Bone marrow (tissue), 2 donors: Measurements from ENCODE around the gene ERBB4.

ENCODE experiments used
- DNase-seq, 2 donors: peaks; one replicate each; lab custom pipeline; 2025; lab: John Stamatoyannopoulos, UW

Gene ERBB4

DNA sequence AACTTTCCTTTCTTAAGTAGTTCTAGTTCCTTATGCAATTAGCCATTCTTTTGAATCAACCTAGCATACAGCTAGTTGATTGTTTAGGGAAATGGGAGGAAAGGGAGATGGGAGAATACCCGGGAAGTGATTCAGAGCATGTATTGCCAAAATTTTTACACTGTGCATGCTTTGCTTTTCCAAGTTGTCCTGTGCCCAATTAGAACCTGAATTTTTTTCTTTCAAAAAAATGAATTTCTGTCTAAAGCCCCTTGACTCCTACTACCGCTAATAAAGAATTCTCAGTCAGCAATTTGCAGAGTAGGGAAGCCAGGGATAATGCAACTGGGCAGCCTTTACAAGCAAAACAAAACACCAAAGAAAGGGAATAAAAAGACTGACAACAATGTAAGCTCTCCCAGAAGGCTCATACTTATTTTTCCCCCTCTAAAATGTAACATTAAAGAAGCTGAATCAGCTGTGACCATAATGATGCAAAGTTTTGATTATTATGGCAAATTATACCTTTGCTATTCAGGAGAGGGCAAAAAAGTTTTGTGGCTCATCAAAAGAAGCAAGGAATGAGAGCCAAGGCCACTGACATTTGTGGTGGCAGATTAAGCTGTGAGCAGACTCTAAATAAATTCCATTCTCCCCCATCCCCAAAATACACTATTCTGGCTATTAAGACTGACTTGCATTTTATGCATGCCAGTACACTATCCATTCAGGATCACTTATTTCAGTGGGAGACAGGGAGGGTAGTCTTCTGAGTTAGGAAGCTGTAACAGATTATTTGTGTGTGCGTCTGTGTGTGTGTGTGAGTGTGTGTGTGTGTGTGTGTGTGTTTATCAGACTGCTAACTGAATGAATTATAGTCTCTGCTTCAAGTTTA, 174.3 kb downstream of the ERBB4 start:
- no peak for DNase-seq

DNA sequence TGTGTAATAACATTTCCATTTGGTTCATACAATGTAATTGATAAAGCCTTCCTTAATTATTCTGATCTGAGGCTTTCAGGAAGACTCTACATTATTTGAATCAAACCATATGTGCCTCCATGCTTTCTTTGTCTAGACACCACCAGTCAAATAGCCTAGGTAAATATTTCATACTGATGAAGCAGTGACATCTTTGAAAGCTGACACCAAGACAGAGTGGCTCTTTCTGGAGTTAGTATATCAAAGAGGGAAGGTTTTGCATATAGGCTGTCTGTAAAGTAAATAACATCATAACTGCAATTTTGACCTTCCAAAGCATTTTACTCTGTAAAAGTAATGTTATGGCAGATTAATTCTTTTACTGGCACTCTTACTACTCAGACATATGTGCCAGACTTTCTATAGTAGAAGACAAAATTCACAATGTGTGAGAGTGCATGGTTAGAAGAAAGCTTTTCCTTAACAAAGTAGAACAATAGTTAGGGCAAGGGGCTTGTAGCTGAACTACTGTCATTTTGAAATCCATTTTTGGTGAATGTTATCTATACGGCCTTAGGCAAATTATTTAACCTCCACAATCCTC, 177.3 kb downstream of the ERBB4 start:
- DNase-seq: no peak

GRCh38 chr2:212360068-212360460, 178.5 kb downstream of the ERBB4 start:
- DNase-seq: no peak

GRCh38 chr2:212359425-212360067, 179.1 kb downstream of the ERBB4 start:
- DNase-seq: no peak

DNA sequence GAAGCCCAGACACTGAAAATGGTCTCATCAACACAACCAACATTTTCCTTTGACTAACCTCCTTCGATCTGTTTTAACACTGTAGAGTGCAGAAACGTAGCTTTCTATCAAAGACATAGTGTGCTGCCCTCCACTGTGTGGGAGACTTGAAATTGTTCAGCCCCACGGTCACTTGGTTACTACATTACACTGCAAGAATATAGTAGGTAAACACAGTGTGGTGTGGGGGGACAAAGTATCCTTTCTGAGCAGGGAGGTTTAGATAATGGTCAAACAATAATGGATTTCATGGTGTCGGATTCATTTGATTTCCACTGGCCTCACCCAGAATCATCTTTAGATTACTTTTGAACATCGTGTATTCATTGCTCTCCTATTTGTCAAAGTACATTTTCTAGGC, 181.0 kb downstream of the ERBB4 start:
- DNase-seq: no peak

GRCh38 chr2:212354382-212354781, 184.2 kb downstream of the ERBB4 start:
- no peak for DNase-seq

- DNase-seq: no peak
These were observed 190.1 kb downstream of the ERBB4 start for GRCh38 chr2:212348501-212348900.

- DNase-seq: no peak
These were observed 191.7 kb downstream of the ERBB4 start for GRCh38 chr2:212346865-212347264.

- no peak for DNase-seq
These were observed 192.6 kb downstream of the ERBB4 start for GRCh38 chr2:212345966-212346365.

- no peak for DNase-seq
These were observed 194.5 kb downstream of the ERBB4 start for GRCh38 chr2:212344131-212344530.

DNA sequence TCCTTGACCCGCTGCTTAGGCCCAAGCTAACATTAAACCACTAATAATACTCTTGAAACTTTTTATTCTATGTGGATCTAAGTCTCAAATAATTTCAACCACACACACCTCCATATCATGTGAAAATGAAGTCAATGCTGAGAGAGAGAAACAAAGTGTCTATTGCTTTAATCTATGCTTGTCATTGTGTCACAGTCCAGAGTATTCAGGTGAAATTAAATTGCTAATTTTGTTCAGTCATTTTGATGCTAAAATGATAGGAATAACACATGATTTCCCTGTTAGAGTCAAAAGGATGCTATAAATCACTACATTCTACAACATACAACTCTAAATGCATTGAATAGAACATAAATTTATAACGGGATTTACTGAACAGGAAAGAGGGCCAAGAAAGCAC, 195.4 kb downstream of the ERBB4 start:
- no peak for DNase-seq

GRCh38 chr2:212337486-212338343, 200.9 kb downstream of the ERBB4 start:
- no peak for DNase-seq

DNA sequence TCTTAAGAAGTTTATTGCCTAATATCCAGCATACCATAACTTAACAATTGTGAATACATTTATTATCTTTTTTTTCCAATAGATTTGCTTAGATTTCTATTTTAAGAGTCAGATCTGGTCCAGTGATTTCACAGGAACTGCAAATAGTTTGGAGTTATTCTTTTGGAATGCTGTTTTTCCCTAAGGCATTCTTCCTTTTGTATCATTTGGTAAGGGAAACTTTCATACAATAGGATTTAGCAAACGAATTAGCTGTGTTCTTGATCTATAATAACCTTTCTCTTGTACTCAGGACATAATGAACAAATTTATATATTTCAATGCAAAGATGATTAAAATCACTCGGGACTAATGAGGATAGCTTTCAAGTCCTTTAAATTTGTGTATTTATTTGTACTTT, 201.6 kb downstream of the ERBB4 start:
- no peak for DNase-seq

DNA sequence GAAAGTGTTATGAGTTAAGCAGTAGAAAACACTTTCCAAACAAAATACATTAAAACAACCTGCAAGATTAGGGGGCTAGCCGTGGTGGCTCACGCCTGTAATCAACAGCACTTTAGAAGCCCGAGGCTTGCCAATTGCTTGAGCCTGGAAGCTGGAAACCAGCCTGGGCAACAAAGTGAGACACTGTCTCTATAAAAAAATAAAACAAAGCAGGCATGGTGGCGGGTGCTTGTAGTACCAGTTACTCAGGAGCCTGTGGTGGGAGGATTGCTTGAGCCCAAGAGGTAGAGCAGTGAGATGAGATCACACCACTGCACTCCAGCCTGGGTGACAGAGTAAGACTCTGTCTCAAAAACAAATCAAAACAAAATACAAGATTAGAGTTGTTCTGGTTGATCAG, 208.3 kb downstream of the ERBB4 start:
- DNase-seq: no peak

DNA sequence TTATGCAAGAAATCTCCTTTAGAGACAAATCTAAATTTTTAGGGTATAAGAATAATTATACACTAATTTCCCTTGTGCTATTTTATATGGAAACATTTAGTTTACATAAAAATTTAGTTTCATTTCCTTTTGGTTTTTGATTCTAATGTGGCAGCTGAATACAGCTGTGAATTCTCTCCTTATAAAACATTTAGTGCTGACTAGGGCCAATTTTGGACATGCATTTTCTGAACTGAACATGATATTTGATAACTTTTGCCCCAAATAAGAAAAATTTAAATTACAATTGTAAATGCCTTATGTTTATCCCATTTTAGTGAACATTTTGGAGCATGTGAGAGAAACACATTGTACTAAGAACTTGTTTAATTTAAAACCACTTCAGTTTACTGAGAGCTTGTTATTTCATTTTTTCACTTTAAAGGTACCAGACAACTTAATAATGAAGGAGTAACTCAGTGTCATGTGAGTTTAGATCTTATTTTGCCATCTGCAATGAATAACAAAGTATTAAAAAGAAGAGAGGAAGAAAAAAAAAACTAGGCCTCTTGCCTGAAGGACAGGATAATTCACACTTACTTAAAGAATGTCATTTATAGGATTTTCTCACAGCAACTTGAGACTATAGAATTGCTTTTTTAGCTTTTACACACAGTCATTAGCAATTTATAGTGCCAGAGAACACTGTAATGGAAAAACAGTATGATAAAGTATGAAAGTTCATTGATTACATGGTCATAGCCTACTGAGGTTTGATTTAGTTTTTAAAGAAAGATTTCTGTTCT, 209.7 kb downstream of the ERBB4 start:
- DNase-seq: no peak

DNA sequence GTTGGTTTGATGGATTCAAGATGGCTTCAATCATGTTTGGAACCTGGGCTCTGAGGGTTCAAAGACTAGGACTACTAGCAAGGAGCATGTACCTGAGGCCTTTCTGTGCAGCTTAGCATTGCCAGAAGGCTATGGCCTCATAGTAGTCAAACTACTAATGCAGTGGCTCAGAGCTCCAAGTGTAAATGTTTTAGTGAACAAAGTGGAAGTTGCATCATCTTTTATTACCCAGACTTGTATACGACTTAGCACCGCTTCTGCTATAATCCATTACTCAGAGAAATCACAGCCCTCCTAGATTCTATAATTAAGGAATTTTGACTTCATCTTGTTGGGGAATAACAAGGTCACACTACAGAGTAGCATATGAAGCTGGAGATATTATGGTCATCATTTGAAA, 210.5 kb downstream of the ERBB4 start:
- no peak for DNase-seq

GRCh38 chr2:212327171-212327809, 211.3 kb downstream of the ERBB4 start:
- DNase-seq: no peak

GRCh38 chr2:212318636-212319035, 220.0 kb downstream of the ERBB4 start:
- no peak for DNase-seq

GRCh38 chr2:212314680-212315079, 223.9 kb downstream of the ERBB4 start:
- DNase-seq: no peak

DNA sequence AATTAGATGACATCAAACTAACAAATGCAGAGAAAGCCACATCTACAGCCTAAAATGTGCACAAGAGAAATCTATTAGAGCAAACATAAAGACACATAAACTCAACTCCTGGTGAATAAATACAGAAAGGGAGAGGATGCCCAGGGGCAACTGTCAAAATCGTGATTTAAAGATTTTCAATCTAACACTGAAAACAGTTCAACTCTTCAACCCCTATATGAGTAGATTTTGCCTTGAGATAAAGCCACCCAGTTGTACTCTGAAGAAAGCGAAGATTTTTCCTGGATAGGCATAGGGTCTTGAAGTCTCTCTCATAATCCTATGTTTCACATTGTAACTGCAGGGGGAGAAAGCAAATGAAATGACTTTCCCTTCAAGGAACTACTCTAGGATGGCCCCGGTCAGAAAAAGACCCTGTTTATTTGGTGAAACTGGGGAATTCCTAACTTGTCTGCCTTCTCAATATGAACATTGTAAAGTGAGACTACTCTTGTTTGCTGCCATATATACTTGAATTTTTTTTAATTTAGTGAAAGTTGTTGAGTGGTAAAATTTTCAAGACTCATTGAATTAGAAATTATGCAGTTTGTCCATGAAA, 226.7 kb downstream of the ERBB4 start:
- DNase-seq: no peak

- no peak for DNase-seq
These were observed 238.7 kb downstream of the ERBB4 start for GRCh38 chr2:212299943-212300342.
